Measurements from ENCODE around the gene ALX4.

DNA sequence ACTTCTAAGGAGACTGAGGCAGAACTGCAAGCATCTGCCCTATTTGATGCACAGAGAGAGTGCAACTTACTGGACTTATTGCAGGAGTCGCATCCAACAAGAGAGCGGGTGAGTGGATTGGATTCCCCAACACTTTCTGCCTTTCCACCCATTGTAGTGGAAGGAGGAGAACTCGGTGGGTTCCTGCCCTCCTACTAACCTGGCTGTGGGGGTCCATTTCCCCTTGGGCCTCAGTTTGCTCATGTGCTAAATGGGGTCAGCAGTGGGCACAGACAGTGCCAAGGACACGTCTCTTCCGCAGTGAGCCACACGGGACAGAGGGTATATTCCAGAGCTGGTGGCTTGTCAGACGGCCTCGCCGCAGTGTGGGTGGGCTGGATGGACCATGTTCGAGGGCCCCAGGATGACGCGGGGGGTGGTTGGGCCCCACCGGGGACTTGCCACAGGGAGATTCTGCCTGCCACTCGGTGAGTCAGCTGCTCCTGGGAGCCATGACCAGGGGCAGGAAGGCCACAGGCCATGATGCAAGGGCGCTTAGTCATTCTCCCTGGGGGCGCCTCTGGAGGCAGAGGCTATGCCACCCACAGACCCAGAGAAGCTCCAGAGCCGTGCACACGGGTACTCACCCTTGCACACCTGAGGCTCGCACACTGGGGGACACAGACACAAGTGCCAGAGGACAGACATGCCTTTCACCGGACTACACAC is 8.2 kb downstream of the ALX4 start:
- TF ChIP-seq, protein P1, sequence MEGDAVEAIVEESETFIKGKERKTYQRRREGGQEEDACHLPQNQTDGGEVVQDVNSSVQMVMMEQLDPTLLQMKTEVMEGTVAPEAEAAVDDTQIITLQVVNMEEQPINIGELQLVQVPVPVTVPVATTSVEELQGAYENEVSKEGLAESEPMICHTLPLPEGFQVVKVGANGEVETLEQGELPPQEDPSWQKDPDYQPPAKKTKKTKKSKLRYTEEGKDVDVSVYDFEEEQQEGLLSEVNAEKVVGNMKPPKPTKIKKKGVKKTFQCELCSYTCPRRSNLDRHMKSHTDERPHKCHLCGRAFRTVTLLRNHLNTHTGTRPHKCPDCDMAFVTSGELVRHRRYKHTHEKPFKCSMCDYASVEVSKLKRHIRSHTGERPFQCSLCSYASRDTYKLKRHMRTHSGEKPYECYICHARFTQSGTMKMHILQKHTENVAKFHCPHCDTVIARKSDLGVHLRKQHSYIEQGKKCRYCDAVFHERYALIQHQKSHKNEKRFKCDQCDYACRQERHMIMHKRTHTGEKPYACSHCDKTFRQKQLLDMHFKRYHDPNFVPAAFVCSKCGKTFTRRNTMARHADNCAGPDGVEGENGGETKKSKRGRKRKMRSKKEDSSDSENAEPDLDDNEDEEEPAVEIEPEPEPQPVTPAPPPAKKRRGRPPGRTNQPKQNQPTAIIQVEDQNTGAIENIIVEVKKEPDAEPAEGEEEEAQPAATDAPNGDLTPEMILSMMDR (IDR thresholded peaks at IDR 0.05): no peak
- TF ChIP-seq EZH2 (IDR thresholded peaks at IDR 0.05): no peak

Data from neural progenitor cell (in vitro differentiated cells).